ENCODE data around the gene TMOD1. TPM values are rescaled to one million over a fixed set of nuclear protein-coding genes. Genes with fewer than 3 reads are reported as not detected.

Gene TMOD1
- total RNA-seq, 2 donors from 2014 or later = 7.0 to 8.0 TPM

DNA sequence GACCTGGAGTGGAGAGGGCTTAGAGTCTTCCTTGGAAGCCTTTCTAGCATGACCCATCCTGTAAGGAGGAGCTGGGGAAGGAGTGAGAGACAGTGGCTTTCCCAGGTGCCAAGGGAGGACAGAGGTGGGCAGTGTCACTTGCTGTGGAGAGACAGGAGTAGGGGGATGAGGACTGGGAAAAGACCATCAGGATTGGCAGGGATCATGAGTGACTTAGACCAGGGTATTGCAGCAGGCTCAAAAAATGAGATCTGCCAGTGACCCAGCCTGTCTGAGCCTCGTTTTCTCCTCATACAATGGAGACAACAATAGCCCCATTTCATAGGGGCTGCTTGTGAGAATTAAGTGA, 2.4 kb downstream of the TMOD1 start:
- Histone ChIP-seq H3K27ac (peak overlapping the region in 1 of 2 donors; percentile 31), H3K27me3 (replicated peaks; ENCODE audit: insufficient read depth) (no peaks in the 10 kb centered on the region), H3K4me1 (replicated peaks) (peaks cover 4% of the 10 kb centered on the region), H3K36me3 (no peaks in the 10 kb centered on the region), H3K4me3 (no peak overlapping the region), H3K9me3 (no peaks in the 10 kb centered on the region)
- 89% methylated on average over 1 of the region's 1 CpG for WGBS
- intact Hi-C loops (cut with DNase I) = loop anchor here (5.0 kb wide), 2 partner anchors 53 to 93 kb away; no protein-coding TSS in a partner anchor
- no peak for DNase-seq (ENCODE audit: low spot score)
- TF ChIP-seq POLR2AphosphoS5 (IDR thresholded peaks at IDR 0.05) = no peak

DNA sequence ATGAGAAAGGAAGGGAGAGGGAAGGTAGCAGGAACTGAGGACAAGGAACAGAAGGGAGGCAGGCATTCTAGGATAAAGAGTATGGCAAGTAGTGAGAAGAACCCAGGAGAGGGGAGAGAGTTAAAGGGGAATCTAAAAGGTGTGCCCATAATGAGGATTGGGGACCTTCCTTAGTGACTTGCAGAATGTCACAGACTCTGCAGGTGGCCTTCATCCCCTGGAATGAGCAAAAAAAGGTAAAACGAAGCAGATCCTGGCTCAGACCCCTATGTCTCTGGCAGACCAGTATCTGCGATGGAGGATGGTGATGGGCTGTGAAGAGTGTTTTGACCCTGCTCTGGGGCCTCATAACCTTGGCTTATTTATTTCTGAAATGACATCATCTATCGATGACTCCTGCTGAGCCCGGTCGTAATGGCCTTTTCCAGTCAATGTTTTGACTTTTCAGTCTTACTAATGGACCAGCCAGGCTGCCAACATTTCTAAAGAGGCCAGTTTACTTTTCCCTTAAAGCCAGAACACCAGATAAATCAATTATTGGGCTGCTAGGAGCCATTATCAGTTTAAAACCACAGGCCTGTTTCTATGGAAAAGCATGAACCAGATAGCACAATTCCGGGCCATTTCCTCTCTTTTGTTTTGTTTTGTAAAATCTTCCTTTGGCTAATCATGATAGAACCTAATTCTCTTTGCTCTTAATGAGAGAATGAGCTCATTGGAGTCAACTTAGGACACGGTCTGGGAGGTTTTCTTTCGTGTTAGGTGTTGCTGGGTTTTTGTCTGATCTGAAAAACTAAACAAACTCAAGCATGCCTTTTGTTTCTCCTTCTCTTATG, 3.1 kb downstream of the TMOD1 start:
- WGBS = 69% methylated on average over 8 of the region's 8 CpGs
- Histone ChIP-seq H3K27me3 (replicated peaks; ENCODE audit: insufficient read depth) (no peaks in the 10 kb centered on the region), H3K9me3 (no peaks in the 10 kb centered on the region), H3K4me1 (replicated peaks) (peaks cover 4% of the 10 kb centered on the region), H3K36me3 (no peaks in the 10 kb centered on the region), H3K4me3 (no peak overlapping the region), H3K27ac (peak overlapping the region in 1 of 2 donors; percentile 31)
- TF ChIP-seq, protein P1, sequence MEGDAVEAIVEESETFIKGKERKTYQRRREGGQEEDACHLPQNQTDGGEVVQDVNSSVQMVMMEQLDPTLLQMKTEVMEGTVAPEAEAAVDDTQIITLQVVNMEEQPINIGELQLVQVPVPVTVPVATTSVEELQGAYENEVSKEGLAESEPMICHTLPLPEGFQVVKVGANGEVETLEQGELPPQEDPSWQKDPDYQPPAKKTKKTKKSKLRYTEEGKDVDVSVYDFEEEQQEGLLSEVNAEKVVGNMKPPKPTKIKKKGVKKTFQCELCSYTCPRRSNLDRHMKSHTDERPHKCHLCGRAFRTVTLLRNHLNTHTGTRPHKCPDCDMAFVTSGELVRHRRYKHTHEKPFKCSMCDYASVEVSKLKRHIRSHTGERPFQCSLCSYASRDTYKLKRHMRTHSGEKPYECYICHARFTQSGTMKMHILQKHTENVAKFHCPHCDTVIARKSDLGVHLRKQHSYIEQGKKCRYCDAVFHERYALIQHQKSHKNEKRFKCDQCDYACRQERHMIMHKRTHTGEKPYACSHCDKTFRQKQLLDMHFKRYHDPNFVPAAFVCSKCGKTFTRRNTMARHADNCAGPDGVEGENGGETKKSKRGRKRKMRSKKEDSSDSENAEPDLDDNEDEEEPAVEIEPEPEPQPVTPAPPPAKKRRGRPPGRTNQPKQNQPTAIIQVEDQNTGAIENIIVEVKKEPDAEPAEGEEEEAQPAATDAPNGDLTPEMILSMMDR (IDR thresholded peaks at IDR 0.05) = no peak
- TF ChIP-seq POLR2AphosphoS5 (IDR thresholded peaks at IDR 0.05) (no peak), POLR2A (IDR thresholded peaks at IDR 0.05) (no peak)
- no peak for DNase-seq (ENCODE audit: low spot score)
- intact Hi-C loops (cut with DNase I) = loop anchor here (5.0 kb wide), 2 partner anchors 53 to 93 kb away; no protein-coding TSS in a partner anchor

DNA sequence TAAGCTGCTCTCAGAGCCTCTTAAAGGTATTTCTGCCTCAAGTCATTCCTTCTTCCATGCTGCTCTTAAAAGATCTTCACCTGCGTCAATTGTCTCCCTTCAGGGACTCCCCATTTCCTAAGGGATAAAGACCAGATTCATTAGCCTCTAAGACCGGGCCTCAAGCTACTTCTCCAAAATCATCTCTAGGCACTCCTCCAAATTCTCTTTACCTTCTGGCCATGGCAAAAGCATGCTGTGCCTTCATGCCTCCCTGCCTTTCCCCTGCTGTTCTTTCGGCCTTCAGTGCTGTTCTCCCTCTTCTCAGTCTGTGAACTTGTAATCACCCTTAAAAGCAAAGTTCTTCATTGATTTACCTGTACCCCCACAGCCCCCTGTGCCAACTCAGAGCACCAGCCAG, 4.4 kb downstream of the TMOD1 start:
- H3K27me3 ChIP-seq (replicated peaks; ENCODE audit: insufficient read depth) = no peaks in the 10 kb centered on the region
- no peaks in the 10 kb centered on the region for H3K36me3 ChIP-seq
- no peak overlapping the region for H3K4me3 ChIP-seq
- intact Hi-C loops (cut with DNase I) = no loop called here
- WGBS = 91% methylated on average over 3 of the region's 3 CpGs
- H3K9me3 ChIP-seq = no peaks in the 10 kb centered on the region
- no peak for DNase-seq (ENCODE audit: low spot score)
- H3K27ac ChIP-seq = peak overlapping the region in 1 of 2 donors; percentile 31
- H3K4me1 ChIP-seq (replicated peaks) = peaks cover 4% of the 10 kb centered on the region
- TF ChIP-seq POLR2A (IDR thresholded peaks at IDR 0.05) = no peak
- TF ChIP-seq POLR2AphosphoS5 (IDR thresholded peaks at IDR 0.05) = no peak
- TF ChIP-seq, protein P1 (IDR thresholded peaks at IDR 0.05) = no peak

DNA sequence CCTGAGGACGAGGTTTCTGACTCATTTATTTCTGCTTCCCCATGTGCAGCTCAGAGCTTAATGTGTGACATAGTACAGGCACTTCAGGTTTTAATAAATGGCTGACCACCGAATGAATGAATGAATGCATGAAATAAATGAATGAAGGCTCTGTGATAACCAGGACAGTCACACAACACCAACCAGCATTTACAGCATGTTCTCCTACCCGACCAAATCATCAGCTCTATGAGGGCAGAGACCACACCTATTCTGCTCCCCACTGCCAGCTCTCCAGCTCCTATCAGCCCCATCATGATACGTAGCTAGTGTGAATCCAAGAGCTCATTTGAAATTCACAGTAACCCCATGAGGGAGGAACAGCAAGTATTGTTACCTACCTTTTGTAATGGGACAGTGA, 4.8 kb downstream of the TMOD1 start:
- H3K36me3 ChIP-seq = no peaks in the 10 kb centered on the region
- intact Hi-C loops (cut with DNase I) = no loop called here
- 79% methylated on average over 4 of the region's 4 CpGs for WGBS
- H3K27me3 ChIP-seq (replicated peaks; ENCODE audit: insufficient read depth) = no peaks in the 10 kb centered on the region
- H3K9me3 ChIP-seq = no peaks in the 10 kb centered on the region
- no peak for TF ChIP-seq POLR2AphosphoS5 (IDR thresholded peaks at IDR 0.05)
- H3K4me3 ChIP-seq = no peak overlapping the region
- H3K4me1 ChIP-seq (replicated peaks) = peaks cover 4% of the 10 kb centered on the region
- H3K27ac ChIP-seq = no peak overlapping the region
- DNase-seq (ENCODE audit: low spot score) = no peak

DNA sequence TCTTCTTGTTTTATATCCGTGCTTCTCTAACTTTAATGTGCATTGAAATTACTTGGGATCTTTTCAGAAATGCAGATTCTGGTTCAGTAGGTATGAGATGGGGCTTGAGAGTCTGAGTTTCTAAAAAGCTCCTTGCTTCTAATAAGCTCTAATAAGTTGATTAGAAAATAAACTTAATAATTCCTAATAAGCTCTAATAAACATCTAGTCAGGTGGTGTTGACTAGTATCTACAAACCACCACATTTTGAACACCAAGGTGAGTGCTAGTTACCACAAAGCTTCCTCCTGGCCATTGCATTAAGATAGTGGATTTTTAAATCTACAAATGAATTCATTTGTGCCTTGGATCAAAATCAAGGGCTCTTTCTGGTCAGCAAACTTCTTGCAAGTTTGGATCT, 5.3 kb downstream of the TMOD1 start:
- Histone ChIP-seq H3K9me3 (no peaks in the 10 kb centered on the region), H3K4me3 (no peak overlapping the region), H3K4me1 (replicated peaks) (peaks cover 4% of the 10 kb centered on the region), H3K27me3 (replicated peaks; ENCODE audit: insufficient read depth) (no peaks in the 10 kb centered on the region), H3K27ac (no peak overlapping the region), H3K36me3 (no peaks in the 10 kb centered on the region)
- intact Hi-C loops (cut with DNase I) = no loop called here
- WGBS = 94% methylated on average over 1 of the region's 1 CpG
- TF ChIP-seq, protein P1 (IDR thresholded peaks at IDR 0.05) = no peak
- no peak for TF ChIP-seq POLR2A (IDR thresholded peaks at IDR 0.05)
- no peak for TF ChIP-seq POLR2AphosphoS5 (IDR thresholded peaks at IDR 0.05)
- no peak for DNase-seq (ENCODE audit: low spot score)
